Measurements from ENCODE around the gene MYOM1. TPM values are rescaled to one million over a fixed set of nuclear protein-coding genes. Genes with fewer than 3 reads are reported as not detected.

MYOM1 gene
- total RNA-seq, 1 donor from 2014 or later = 2.5 TPM

DNA sequence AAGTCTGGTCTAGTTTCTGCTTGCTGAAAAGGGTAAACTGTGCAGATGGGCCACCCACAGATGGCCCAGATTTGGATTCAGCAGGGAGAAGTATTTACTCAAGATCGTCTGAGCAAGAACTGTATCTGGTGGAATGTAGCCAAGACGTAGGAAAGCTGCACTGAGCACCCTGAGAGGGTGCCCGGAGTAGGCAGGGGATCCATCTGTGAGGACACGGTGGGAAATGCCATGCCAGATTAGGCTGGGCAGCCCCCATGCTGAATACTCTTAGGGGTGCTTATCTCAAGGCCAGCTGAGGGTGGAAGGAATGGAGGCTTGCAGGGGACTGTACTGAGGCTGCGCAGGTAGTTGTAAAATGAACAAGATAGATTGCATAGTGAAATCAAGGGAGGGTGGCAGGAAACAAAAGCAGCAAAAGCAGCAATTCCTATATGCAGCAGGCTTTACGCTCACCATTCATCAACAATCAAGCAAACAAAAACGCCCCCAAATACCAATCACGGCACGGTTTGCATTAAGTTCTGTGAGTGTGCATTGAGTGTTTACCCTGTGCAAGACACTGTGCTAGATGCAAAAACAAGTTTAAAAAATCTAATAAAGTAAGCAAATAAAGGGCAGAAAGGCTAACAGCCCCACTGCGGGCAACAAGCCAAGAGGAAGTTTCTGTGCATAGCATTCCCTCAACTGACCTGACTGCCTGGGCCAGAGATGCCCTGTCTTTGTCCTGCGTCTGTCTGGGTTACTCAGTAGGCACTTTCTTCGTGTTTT is 174.7 kb downstream of the MYOM1 start:
- TF ChIP-seq, protein P1, sequence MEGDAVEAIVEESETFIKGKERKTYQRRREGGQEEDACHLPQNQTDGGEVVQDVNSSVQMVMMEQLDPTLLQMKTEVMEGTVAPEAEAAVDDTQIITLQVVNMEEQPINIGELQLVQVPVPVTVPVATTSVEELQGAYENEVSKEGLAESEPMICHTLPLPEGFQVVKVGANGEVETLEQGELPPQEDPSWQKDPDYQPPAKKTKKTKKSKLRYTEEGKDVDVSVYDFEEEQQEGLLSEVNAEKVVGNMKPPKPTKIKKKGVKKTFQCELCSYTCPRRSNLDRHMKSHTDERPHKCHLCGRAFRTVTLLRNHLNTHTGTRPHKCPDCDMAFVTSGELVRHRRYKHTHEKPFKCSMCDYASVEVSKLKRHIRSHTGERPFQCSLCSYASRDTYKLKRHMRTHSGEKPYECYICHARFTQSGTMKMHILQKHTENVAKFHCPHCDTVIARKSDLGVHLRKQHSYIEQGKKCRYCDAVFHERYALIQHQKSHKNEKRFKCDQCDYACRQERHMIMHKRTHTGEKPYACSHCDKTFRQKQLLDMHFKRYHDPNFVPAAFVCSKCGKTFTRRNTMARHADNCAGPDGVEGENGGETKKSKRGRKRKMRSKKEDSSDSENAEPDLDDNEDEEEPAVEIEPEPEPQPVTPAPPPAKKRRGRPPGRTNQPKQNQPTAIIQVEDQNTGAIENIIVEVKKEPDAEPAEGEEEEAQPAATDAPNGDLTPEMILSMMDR (IDR thresholded peaks at IDR 0.05) = no peak
- intact Hi-C loops (cut with DNase I) = no loop called here
- no peaks in the 10 kb centered on the region for H3K36me3 ChIP-seq
- ATAC-seq (peak; percentile 76), DNase-seq (no peak)
- no peaks in the 10 kb centered on the region for H3K9me3 ChIP-seq
- no peaks in the 10 kb centered on the region for H3K27me3 ChIP-seq
- H3K4me1 ChIP-seq = peaks cover 7% of the 10 kb centered on the region
- H3K27ac ChIP-seq = no peak overlapping the region
- H3K4me3 ChIP-seq = no peak overlapping the region

DNA sequence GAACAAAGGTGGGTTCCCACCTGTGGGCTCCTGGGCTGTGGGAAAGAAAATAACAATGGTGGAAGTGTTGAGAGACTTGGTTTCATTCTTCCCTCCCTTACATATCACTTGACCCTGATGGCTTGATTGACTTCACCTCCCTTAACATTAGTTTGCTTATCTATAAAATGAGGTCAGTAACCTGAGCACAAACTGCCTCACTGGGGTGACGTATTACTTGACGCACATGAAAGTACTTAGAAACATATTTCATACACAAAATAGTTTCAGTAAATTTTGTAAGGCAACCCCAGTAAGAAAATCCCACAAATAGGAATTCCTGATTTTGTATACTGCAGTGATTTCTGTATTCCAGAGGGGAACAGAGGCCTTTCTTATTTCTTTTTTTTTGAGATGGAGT is 177.4 kb downstream of the MYOM1 start:
- Histone ChIP-seq H3K27me3 (no peaks in the 10 kb centered on the region), H3K4me1 (peaks cover 11% of the 10 kb centered on the region), H3K4me3 (no peak overlapping the region), H3K27ac (no peak overlapping the region), H3K9me3 (no peaks in the 10 kb centered on the region), H3K36me3 (no peaks in the 10 kb centered on the region)
- intact Hi-C loops (cut with DNase I) = no loop called here
- TF ChIP-seq, protein P1 (IDR thresholded peaks at IDR 0.05) = no peak
- DNase-seq (no peak), ATAC-seq (no peak)

DNA sequence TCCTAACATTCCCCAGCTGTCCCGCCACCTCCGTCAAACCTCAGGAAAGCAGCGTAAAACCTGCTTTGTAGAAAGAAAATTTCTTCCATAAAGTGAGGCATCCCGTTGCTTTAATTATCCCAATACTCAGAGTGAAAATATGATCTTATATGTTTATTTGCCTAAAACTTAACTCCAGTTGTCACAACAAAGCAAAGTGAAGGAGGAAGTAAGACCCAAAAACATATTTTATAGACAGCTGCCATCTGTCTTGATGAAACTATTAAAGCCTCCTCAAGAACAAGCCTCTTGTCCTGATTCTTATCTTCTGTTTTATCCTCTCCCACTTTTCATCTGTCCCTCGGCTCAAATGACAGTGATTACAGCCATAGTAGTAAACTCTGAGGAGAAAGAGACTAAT is 177.9 kb downstream of the MYOM1 start:
- intact Hi-C loops (cut with DNase I) = no loop called here
- ATAC-seq (no peak), DNase-seq (no peak)
- no peaks in the 10 kb centered on the region for H3K9me3 ChIP-seq
- H3K4me1 ChIP-seq = peaks cover 11% of the 10 kb centered on the region
- H3K4me3 ChIP-seq = no peak overlapping the region
- no peaks in the 10 kb centered on the region for H3K36me3 ChIP-seq
- H3K27me3 ChIP-seq = no peaks in the 10 kb centered on the region
- TF ChIP-seq, protein P1 (IDR thresholded peaks at IDR 0.05) = no peak
- H3K27ac ChIP-seq = no peak overlapping the region

DNA sequence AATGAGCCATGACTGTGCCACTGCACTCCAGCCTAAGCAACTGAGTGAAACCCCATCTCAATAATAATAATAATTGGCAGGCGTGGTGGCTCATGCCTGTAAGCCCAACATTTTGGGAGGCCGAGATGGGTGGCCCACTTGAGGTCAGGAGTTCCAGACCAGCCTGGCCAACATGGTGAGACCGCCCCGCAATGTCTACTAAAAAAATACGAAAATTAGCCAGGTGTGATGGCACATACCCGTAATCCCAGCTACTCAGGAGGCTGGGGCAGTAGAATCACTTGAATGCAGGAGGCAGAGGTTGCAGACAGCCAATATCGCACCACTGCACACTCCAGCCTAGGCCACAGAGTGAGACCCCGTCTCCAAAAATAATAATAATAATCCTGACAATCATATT is 178.9 kb downstream of the MYOM1 start:
- TF ChIP-seq, protein P1 (IDR thresholded peaks at IDR 0.05) = no peak
- Histone ChIP-seq H3K27ac (no peak overlapping the region), H3K27me3 (no peaks in the 10 kb centered on the region), H3K36me3 (no peaks in the 10 kb centered on the region), H3K4me1 (peaks cover 11% of the 10 kb centered on the region), H3K4me3 (no peak overlapping the region), H3K9me3 (no peaks in the 10 kb centered on the region)
- intact Hi-C loops (cut with DNase I) = no loop called here
- ATAC-seq = no peak
- no peak for DNase-seq

DNA sequence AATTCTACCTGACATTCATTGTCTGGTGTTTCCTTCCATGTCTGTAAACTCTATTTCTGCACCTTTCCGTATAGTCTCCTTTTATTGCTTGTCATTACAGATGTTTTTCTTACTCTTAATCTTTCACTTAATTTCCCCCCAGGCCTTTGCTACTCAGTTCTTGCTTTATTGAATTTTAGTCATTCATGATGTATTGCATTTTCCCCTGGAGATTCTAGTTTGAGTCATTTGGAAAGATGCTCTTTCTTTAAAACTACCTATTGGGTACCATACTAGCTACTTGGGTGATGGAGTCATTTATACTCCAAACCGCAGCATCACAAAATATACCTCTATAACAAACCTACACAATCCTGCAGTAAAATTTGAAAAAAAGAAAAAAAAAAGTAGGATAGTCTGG is 179.6 kb downstream of the MYOM1 start:
- intact Hi-C loops (cut with DNase I) = no loop called here
- TF ChIP-seq, protein P1 (IDR thresholded peaks at IDR 0.05) = no peak
- no peak for DNase-seq

More for the DNA sequence above, 179.6 kb downstream of the MYOM1 start:
- Histone ChIP-seq H3K27me3 (no peaks in the 10 kb centered on the region), H3K36me3 (no peaks in the 10 kb centered on the region), H3K4me1 (peaks cover 11% of the 10 kb centered on the region), H3K9me3 (no peaks in the 10 kb centered on the region), H3K27ac (no peak overlapping the region), H3K4me3 (no peak overlapping the region)
- no peak for ATAC-seq

Data from upper lobe of right lung (tissue), 1 donor.